Parathyroid adenoma (tissue), 2 donors: ENCODE measurements around the gene CNTN5.

Experiments used
- H2AFZ ChIP-seq: fragments of 300-600 bp; sonication (generic); one replicate; pipeline ENCODE4 v1.7.0; 2017; ENCODE audit warnings: antibody characterized with exemption, mild to moderate bottlenecking
- H3K27ac ChIP-seq: fragments of 300-600 bp; sonication (generic); one replicate; pipeline ENCODE4 v1.7.0; 2017
- H3K27me3 ChIP-seq: fragments of 300-600 bp; sonication (generic); one replicate; pipeline ENCODE4 v1.7.0; 2017; ENCODE audit warnings: low read length; ENCODE audit not compliant: control insufficient read depth, insufficient read depth
- H3K36me3 ChIP-seq: fragments of 300-600 bp; sonication (generic); one replicate; pipeline ENCODE4 v1.7.0; 2017; ENCODE audit warnings: low read length; ENCODE audit not compliant: control insufficient read depth, insufficient read depth
- H3K4me1 ChIP-seq: fragments of 300-600 bp; sonication (generic); one replicate; pipeline ENCODE4 v1.7.0; 2017; ENCODE audit warnings: control low read depth
- H3K4me2 ChIP-seq: fragments of 300-600 bp; sonication (generic); one replicate; pipeline ENCODE4 v1.7.0; 2017; ENCODE audit warnings: low read length
- H3K4me3 ChIP-seq: fragments of 300-600 bp; sonication (generic); one replicate; pipeline ENCODE4 v1.7.0; 2017; ENCODE audit warnings: low read depth, low read length
- H3K79me2 ChIP-seq: fragments of 300-600 bp; sonication (generic); one replicate; pipeline ENCODE4 v1.7.0; 2017; ENCODE audit warnings: control low read depth
- H3K9ac ChIP-seq: fragments of 300-600 bp; sonication (generic); one replicate; pipeline ENCODE4 v1.7.0; 2017; ENCODE audit warnings: mild to moderate bottlenecking
- H3K9me3 ChIP-seq: fragments of 300-600 bp; sonication (generic); one replicate; pipeline ENCODE4 v1.7.0; 2017; ENCODE audit warnings: low read length; ENCODE audit not compliant: control insufficient read depth
- TF ChIP-seq, protein P1 (sequence below): fragments of 300-600 bp; sonication (generic); IDR thresholded peaks from one replicate; pipeline ENCODE4 v1.7.0; 2017; ENCODE audit warnings: antibody characterized with exemption, mild to moderate bottlenecking
- donor health status: primary hyperparathyroidism.

CNTN5 gene

DNA sequence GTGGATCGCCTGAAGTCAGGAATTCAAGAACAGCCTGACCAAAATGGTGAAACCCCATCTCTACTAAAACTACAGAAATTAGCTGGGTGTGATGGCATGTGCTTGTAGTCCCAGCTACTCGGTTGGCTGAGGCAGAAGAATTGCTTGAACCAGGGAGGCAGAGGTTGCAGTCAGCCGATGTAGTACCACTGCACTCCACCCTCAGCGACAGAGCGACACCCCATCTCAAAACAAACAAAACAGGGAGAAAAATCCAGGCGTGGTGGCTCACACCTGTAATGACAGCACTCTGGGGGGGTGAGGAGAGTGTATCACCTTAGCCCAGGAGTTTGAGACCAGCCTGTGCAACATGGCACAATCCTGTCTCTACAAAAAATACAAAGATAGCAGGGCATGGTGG lies 864.0 kb downstream of the CNTN5 start:
- H3K79me2 ChIP-seq, result no peaks in the 10 kb centered on the region
- no peaks in the 10 kb centered on the region for H3K27me3 ChIP-seq
- H2AFZ ChIP-seq, result no peak overlapping the region
- H3K27ac ChIP-seq, result no peak overlapping the region
- H3K9me3 ChIP-seq, result no peaks in the 10 kb centered on the region
- no peak overlapping the region for H3K4me3 ChIP-seq
- no peaks in the 10 kb centered on the region for H3K4me1 ChIP-seq
- H3K36me3 ChIP-seq, result no peaks in the 10 kb centered on the region
- no peak overlapping the region for H3K4me2 ChIP-seq
- no peak overlapping the region for H3K9ac ChIP-seq
- TF ChIP-seq, protein P1, sequence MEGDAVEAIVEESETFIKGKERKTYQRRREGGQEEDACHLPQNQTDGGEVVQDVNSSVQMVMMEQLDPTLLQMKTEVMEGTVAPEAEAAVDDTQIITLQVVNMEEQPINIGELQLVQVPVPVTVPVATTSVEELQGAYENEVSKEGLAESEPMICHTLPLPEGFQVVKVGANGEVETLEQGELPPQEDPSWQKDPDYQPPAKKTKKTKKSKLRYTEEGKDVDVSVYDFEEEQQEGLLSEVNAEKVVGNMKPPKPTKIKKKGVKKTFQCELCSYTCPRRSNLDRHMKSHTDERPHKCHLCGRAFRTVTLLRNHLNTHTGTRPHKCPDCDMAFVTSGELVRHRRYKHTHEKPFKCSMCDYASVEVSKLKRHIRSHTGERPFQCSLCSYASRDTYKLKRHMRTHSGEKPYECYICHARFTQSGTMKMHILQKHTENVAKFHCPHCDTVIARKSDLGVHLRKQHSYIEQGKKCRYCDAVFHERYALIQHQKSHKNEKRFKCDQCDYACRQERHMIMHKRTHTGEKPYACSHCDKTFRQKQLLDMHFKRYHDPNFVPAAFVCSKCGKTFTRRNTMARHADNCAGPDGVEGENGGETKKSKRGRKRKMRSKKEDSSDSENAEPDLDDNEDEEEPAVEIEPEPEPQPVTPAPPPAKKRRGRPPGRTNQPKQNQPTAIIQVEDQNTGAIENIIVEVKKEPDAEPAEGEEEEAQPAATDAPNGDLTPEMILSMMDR, result no peak

DNA sequence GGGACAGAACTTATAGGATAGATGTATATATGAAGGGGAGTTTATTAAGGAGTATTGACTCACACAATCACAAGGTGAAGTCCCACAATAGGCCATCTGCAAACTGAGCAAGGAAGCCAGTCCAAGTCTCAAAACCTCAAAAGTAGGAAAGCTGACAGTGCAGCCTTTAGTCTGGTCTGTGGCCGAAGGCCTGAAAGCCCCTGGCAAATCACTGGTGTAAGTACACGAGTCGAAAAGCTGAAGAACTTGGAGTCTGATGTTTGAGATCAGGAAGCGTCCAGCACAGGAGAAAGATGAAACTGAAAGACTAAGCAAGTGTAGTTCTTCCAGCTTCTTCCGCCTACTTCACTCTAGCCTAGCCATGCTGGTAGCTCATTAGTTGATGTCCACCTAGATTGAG lies 866.7 kb downstream of the CNTN5 start:
- TF ChIP-seq, protein P1, result no peak
- Histone ChIP-seq H3K4me2 (no peak overlapping the region), H3K4me3 (no peak overlapping the region), H3K36me3 (no peaks in the 10 kb centered on the region), H2AFZ (no peak overlapping the region), H3K27me3 (no peaks in the 10 kb centered on the region), H3K27ac (no peak overlapping the region), H3K9ac (no peak overlapping the region), H3K4me1 (no peaks in the 10 kb centered on the region), H3K79me2 (no peaks in the 10 kb centered on the region), H3K9me3 (no peaks in the 10 kb centered on the region)

DNA sequence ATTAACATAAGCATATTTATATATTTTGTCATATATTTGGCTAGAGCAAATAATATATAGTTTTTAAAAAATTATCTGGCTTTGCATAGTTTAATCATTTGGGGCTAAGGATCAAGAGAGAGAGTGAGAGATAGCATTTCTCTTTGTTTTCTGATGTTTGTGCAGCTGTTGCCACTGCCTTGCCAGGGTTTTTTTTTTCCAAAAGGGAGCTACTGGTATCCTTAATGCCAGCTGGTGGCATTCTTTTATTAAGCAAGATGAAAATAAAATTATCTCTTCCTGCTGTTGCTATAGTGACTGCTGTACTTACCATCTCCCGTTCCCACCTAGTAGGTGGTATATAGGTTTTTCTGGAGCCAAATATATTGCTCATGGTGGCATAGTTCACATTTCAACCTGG lies 873.1 kb downstream of the CNTN5 start:
- Histone ChIP-seq H3K36me3 (no peaks in the 10 kb centered on the region), H3K9me3 (no peaks in the 10 kb centered on the region), H3K9ac (no peak overlapping the region), H3K79me2 (no peaks in the 10 kb centered on the region), H3K4me2 (no peak overlapping the region), H3K27ac (no peak overlapping the region), H3K4me3 (no peak overlapping the region), H2AFZ (no peak overlapping the region), H3K4me1 (no peaks in the 10 kb centered on the region), H3K27me3 (no peaks in the 10 kb centered on the region)
- TF ChIP-seq, protein P1, result no peak

DNA sequence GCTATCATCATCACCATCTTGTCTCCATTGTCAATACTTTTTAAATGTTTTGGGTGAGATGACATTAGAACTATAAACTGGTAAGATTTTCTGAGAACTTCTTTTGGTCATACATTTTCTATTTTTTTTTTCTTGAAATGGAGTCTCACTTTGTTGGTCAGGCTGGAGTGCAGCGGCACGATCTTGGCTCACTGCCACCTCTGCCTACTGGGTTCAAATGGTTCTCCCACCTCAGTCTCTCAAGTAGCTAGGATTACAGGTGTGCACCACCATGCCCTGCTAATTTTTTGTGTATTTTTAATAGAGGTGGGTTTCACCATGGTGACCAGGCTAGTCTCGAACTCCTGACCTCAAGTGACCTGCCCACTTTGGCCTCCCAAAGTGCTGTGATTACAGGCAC lies 880.4 kb downstream of the CNTN5 start:
- Histone ChIP-seq H3K4me2 (no peak overlapping the region), H2AFZ (no peak overlapping the region), H3K27ac (no peak overlapping the region)

DNA sequence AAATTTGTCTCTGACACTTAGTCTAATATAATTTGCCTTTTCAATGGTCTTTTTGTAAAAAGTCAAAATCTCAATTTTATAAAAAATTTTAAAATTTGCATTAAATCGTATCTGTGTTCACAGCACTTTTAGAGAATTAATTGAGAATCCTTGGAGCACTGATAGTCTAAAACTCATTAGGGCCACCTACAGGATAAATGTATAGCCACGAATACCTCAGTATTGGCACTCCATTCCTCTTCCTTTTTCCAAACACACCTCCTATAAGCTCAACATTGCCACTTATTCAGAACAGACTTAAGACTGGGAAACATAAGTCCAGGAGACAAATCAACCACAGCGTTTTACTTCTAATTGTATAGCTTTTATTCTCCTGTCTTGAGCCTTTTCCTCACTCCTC lies 890.4 kb downstream of the CNTN5 start:
- Histone ChIP-seq H3K4me2 (no peak overlapping the region), H3K4me3 (no peak overlapping the region), H3K4me1 (no peaks in the 10 kb centered on the region), H3K27me3 (no peaks in the 10 kb centered on the region), H3K9ac (no peak overlapping the region), H3K9me3 (no peaks in the 10 kb centered on the region), H3K36me3 (no peaks in the 10 kb centered on the region), H3K79me2 (no peaks in the 10 kb centered on the region), H2AFZ (no peak overlapping the region), H3K27ac (no peak overlapping the region)
- TF ChIP-seq, protein P1, result no peak

More for the DNA sequence above, 880.4 kb downstream of the CNTN5 start:
- Histone ChIP-seq H3K4me3 (no peak overlapping the region), H3K4me1 (no peaks in the 10 kb centered on the region), H3K9ac (no peak overlapping the region), H3K79me2 (no peaks in the 10 kb centered on the region), H3K36me3 (no peaks in the 10 kb centered on the region), H3K27me3 (no peaks in the 10 kb centered on the region), H3K9me3 (no peaks in the 10 kb centered on the region)
- TF ChIP-seq, protein P1, result no peak
